Fibroblast of lung (primary cell): ENCODE data around the gene GPR107.

ENCODE experiments used
- EZH2 ChIP-seq: IDR thresholded peaks from 2 replicates; pipeline ENCODE4 v1.5.1; 2012; ENCODE audit warnings: low read length, control low read depth, mild to moderate bottlenecking; ENCODE audit errors: missing control alignments
- TF ChIP-seq, protein P1 (sequence below), 2 donors: IDR thresholded peaks in 1 of 2; conservative IDR thresholded peaks in 1 of 2; 1 replicate in 1 of 2; 2 replicates in 1 of 2; pipeline ENCODE4 v1.5.1; 2011 to 2012; ENCODE audit warnings: low read length in 2 of 2, control low read depth in 1 of 2, inconsistent platforms in 1 of 2, low read depth in 1 of 2, mild to moderate bottlenecking in 1 of 2

DNA sequence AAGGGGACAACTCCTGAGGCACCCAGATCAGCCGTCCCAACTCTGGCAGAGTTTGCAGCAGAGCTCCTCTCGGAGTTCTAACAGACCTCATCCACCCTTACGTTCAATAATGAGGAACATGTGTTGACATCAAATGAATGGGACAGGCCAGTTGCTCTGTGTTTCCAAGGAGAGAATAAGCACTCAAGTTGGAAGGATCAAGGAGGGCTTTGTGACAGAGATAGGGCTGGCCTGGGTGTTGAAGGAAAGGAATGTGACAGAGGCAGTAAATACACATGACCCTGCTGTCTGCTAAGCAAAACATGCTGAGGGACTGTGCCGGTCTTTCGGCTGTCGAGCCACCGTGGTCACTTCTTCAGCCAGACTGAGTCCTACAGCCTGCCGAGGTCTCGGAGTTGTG, 48.2 kb downstream of the GPR107 start:
- TF ChIP-seq, protein P1, sequence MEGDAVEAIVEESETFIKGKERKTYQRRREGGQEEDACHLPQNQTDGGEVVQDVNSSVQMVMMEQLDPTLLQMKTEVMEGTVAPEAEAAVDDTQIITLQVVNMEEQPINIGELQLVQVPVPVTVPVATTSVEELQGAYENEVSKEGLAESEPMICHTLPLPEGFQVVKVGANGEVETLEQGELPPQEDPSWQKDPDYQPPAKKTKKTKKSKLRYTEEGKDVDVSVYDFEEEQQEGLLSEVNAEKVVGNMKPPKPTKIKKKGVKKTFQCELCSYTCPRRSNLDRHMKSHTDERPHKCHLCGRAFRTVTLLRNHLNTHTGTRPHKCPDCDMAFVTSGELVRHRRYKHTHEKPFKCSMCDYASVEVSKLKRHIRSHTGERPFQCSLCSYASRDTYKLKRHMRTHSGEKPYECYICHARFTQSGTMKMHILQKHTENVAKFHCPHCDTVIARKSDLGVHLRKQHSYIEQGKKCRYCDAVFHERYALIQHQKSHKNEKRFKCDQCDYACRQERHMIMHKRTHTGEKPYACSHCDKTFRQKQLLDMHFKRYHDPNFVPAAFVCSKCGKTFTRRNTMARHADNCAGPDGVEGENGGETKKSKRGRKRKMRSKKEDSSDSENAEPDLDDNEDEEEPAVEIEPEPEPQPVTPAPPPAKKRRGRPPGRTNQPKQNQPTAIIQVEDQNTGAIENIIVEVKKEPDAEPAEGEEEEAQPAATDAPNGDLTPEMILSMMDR (conservative IDR thresholded peaks at IDR 0.05 in 1 of 2, IDR thresholded peaks at IDR 0.05 in 1 of 2; ENCODE audit: low read depth in 1 of 2, low read length in 2 of 2), result no peak
- TF ChIP-seq EZH2, result no peak
